Central memory CD4-positive, alpha-beta T cell (primary cell): Measurements from ENCODE around the gene WDR86.

Source experiments
- DNase-seq: peaks from one replicate; pipeline ENCODE4 v3.0.0; 2022

WDR86 gene

DNA sequence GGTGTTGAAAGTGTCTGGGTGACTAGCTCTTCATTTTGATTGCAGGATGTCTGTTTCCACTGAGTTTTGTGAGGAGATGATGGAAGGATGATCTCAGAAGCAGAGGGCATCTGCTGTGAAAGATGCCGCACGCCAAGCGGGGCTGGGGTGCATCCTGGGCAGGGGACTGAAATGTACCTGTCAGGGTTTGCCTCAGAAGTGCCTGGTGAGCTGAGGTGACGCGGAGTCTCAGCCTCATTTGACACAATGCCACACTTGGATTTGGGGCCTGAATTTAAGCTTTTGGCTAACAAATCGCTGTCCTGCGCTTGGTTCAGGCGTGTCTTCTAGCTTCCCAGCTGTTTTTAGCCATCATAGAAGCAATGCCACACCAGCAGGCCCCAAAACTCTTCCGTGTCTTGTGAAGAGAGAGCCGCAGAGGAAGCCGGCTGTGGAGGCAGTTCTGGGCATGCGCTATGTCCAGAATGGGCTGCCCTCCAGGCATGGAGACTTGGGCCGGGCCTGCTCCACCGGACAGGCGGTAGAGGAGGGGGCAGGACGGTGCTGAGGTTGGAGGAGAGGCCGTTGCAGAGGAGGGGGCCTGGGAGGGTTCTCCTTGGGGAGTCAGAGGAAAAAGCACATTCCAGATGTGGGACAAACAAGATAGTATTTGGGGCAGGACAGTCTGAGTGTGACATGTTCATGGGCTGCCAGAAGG is 31.2 kb downstream of the WDR86 start:
- no peak for DNase-seq

DNA sequence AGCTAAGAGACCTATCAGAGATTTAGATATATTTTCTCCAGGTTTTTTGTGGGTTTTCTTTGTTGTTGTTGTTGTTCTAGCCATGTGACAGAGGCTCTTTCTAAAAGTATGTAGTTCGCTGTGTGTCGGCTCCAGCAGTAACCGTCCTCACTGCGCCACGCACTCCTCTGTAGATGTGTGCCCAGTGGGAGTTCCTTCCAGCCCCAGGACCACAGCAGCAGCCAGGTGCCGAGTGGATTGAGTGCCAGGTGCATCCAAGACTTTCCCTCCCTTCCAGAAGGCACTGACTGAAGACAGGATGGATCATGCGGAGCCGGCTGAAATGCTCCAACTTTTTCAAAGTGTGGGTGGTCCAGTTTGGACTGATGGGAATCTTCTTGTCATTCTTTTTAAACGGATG is 31.8 kb downstream of the WDR86 start:
- DNase-seq = no peak

DNA sequence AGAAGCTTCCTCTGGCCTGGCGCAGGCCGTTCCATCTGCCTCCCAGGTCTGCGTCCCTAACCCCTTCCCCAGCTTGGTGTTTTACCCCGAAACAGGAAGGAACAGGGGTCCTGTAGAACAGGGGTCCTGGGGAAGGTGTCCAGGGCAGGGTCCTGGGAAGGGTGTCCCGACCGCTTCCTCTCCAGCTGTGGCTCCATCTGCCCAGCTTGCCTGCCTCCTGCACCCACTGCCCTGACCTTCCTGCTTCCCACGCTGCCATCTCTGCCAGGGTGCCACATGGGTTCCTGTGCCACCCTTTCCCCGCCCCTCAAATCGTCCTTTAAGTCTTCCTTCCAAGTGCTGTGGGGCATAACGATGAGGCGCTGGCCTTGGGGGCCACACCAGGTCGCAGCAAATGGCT is 32.4 kb downstream of the WDR86 start:
- DNase-seq = no peak

DNA sequence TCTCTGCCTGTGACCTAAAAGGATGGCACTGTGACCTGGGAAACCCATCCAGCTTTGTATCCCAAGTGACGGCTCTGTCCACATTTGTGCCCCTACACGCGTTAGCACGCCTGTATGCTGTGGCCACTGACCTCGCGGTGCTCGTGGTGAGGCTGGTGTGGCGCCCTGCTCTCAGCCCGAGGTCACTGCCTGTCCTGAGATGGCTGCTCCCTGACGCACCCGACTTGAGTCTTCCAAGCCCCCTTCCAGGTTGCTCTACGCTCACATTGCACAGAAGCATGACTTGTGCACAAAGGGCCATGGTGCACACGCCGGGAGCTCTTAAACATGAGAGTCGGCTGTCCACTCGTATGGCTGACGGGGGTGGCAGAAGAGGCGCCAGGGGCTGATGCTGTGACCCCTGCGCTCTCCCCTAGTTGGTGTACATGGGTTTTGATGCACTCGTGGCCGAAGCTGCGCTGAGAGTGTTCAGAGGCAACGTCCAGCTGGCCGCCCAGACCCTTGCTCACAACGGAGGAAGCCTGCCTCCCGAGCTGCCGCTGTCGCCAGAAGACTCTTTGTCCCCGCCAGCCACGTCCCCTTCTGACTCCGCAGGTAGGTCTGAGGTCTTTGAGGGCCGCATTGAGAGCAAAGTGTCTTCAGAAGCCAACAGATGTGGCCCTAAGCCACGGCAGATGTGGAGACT is 33.5 kb downstream of the WDR86 start:
- DNase-seq = no peak

DNA sequence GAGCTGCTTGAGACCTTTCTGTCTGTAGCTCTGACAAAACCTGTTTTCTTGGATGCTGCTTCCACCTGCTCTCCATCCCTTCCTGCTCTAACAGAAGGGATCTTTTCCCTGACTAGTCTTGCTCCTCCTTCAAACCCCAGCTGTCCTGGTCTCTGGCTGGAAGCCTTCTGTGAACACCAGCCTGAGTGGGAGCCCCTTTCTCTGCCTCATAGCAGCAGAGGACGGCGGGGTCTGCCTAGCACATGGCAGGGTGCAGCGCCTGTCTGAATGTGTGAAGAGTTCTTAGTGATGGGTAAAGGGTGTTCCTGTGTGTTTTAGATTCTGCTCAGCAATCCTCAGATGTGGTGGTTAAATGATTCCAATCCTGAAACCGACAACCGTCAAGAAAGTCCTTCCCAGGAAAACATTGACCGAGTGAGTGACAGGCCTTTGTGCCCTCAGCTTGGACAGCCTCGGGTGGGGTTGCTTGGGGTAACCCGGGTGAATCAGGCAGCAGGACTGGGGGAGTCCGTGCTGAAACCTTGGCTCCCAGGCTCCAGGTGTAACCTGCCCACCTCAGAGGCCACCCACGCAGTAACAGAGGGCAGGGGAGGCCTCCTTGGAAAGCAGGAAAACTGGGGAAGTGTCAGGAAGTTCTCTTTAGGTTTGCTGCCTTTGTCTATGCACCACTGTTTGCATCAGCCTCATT is 34.2 kb downstream of the WDR86 start:
- no peak for DNase-seq

DNA sequence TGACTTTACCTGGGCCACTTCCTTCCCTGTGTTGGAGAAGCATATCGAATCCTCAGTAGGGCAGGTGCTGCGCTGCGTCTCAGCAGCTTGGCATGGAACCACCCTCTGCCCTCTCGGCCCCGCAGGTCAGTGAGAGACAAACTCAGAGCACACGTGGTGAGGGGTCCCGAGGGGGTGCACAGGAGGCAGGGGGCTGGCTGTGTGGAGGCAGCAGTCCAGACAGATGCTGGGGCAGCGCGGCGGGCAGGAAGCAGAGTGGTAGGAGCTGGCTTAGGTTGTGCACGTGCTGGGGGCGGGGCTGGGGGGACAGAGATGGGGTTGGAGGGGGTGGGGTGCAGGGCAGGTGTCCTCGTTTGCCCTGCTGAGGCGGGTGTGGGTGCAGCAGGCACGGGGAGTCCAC is 35.1 kb downstream of the WDR86 start:
- no peak for DNase-seq

DNA sequence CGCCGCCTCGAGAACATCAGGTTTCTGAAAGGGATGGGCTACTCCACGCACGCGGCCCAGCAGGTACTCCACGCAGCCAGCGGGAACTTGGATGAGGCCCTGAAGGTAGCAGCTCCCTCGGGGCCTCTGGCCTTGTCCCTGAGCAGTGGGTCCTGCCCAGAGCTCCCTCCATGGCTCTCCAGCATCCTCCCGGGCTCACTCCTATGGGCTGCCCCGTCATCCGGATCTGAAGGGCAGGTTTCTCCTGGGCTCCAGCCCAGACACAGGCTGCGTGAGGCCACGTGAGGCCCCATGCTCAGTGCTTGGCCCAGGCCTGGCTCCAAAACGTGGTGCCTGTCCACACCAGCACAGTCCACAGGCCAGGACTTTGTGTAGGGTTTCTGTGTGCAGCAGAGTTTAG is 35.7 kb downstream of the WDR86 start:
- DNase-seq = no peak

DNA sequence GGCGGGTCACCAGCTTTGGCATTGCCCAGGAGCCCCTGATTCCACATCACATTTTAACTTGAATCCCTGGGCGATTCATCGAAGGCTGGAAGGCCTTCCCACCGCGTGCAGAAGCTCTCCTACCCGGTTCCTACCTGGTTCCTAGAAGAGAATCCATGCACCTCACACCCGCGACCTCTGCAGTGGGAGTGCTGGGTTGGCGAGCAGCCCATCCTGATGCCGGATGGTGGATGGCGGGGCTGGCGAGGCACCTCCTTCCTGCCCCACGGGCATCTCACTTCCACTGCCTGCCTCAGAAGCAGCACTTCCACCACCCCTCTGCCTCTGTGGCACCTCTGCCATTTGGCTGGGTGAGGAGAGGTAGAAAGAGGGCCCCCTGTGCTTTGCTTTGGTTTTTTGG is 36.2 kb downstream of the WDR86 start:
- no peak for DNase-seq

DNA sequence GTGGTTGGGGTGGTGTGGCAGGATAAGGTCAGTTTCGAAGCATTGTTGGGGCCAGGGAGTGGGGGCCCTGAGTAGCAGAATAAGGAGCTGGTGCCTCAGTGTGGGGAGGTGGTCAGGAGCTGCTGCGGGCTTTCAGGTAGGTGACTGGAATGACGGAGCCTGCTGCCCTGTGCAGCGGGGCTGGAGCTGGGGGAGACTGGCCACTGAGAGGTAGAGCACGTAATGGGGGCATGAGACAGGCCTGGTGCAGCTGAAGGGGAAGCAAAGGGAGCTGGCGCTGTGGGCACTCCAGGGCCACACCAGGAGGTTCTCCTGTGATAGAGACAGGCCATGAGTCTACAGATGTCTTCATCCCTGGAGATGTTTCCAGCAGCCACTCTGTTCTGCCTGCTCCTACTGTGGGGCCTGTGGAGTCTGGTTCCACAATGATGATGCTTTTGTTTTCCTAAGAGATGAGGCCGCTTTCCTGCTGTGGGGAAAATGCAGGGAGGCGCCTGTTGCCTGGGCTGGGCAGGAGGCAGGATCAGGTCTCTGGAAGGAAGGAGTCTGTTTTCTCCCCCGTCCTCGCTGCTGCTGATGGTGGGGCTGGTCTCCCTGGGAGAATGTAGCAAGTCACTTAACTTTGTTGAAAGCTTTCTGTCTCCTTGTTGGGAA is 37.1 kb downstream of the WDR86 start:
- DNase-seq = no peak

DNA sequence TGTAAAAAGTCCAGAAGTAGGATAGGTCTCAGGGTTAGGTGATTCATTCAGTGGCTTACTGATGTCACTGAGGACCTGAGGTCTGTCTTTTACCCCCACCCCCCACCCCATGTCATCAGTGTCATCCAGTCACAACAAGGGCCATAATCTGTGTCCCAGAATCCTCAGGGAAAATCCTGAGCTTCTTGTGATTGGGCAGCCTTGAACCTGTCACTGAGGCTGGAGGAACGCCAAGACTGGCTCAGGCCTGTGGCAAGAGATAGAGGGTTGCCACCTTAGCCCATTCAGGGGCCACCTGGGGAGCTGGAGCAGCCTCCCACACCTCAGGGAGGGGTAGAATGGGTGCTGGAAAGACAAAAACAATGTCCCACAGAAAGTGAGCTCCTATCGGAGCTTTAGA is 38.6 kb downstream of the WDR86 start:
- DNase-seq = no peak

DNA sequence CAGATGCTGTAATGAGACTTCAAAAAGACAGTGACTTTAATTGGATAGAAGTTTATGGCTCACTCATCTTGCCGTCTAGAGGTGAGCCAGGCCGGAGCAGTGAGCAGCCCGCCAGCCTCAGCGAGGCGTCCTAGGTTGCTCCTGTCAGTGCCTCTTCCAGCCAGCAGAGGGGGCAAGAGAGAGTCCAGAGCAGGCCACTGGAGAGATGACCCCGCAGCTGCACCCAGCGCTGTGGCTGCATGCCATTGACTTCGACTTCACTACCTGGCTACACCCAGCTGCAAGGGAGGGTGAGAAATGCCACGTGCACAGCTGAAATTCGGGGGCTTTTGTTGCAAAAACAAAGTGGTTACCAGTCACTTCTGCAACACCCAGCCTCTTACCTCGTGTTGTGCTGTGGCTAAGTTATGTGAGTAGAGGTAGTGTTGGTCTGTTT is 41.7 kb downstream of the WDR86 start:
- peak; percentile 70 for DNase-seq

DNA sequence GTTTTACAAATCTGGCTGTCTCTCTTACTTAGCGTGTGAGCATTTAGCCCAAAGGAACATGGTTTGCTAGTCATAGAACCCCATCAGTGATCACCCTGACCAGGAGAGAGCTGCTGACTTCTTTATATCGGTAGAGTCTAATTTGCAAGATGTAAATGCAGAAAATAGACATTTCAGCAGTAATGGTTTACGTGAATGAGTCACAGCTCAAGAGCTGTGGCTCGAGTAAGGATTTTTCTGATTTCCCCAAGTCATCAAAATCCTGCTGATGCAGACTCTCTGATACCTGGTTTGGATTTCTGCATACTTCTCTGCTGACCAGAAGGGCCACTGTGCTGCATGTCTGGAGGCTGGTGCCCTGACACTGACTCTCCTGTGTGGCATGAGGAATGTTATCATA is 42.6 kb downstream of the WDR86 start:
- DNase-seq = no peak

DNA sequence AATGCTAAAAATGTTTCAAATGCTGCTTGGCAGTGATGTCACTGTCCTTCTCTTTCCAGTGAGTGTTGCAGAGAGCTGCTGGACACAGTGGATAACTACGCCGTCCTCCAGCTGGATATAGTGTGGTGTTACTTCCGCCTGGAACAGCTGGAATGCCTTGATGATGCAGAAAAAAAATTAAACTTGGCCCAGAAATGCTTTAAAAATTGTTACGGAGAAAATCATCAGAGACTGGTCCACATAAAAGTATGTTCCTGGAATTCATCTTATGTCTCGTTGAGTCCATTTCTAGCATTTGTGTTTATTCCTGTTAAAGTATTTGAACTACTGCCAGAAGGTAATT is 43.0 kb downstream of the WDR86 start:
- DNase-seq = no peak

DNA sequence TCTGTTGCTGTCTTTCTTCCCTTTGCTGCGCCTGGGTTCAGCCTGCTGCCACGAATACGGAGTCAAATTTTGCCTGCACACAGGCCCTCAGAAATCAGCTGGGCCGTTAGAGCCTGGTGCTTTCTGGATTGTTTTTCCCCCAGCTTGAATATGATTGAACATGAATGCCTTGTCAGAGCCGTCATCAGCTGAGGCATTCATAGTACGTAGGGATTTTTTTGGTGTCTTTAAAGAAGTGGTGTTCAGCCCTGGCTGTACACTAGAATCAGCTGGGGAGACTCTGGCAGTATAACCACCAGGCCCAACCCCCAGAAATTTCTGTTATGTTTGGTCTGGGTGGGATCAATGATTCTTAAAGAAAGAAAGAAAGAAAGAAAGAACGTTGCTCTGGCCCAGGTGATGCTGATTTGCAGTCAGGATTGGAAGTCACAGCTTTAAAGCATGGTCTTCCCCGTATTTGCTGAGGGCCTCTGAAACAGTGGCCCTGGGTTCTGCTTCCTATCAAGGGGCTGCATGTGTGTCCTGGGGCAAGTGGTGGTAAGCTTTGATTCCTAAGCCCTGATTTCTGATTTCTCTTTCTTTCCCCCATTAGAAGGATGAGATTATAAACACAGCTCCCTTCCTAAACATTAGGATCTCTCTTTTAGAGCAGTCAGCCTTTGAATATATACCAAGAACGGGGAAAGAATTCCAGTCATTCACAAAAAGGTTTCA is 43.5 kb downstream of the WDR86 start:
- no peak for DNase-seq

DNA sequence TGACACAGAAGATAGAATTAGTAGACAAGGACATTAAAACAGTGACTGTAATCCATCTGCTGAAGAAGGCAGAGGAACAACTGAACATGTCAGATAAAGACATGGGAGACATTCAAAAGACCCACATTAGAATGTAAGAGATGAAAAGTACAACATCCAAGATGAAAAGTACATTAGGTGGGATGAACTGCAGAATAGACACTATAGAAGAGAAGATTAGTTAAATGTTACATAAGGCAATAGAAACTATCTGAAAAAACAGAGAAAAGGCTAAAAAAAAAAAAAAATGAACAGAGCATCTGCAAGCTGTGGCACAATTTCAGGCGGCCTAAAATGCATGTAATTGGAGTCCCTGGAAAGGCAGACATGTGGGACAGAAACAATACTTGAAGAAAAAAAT is 46.7 kb downstream of the WDR86 start:
- DNase-seq = no peak

DNA sequence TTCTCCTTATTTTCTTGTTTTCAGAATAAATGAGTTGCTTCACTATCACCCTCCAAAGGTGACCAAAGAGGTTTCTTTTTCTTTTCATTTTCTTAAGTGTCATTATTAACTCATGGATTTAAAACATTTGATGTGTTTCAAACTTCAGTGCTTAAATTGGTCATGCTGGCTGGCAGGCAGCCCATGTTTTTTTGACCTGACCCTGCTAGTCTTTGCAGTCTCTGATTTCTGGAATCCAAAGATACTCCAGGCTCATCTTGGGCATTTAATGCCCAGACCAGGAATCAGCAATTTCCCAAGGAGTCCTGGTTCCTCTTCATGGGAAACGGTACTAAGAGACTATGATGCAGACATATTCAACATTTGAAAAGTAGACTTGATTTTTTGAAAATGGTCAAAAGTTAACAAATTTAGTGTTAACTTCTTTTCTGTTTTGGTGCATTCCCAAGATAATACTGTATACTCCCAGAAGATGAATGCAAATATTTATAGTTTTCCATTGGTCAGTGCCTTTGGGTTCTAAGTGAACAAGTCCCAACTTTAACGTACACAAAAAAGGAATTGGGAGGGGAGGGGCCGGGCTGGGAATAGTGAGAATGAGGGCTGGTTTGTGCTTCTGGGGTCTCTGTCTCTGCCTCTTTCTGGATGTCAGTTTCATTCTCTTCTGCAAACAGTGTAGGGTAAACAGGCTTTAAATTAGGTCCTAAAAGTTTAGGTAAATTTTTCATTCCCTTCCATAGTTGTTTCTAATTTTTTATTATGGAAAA is 48.5 kb downstream of the WDR86 start:
- DNase-seq = no peak

DNA sequence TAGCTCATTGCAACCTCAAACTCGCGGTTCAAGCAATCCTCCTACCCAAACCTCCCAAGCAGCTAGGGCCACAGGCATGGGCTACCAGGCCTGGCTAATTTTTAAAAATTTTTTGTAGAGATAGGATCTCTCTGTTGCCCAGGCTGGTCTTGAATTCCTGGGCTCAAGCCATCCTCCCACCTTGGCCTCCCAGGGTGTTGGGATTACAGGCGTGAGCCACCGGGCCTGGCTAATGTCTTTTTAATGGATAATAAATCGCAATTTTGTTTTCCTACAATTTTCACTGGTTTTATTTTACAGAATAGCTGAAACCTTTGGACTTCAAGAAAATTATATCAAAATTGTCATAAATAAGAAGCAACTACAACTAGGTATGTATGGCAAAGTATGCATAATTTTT is 57.3 kb downstream of the WDR86 start:
- no peak for DNase-seq

DNA sequence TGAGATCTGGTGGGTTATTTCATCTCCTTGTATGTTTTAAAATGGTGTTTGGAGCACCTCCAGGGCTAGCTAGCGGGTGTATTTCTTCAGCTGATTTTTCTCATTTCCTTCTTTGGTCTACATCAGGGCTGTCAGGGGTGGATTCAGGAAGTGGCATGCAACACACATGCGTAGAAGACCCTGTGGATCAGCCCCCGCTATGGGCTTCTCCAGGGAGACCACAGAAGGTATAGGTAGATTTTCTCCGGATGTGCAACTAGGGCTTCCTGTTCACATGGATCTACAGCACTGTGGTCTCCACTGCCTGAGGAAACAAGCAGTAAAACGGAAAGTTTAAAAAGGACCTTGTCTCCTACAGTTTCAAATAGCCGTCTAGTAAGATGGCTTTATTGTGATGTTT is 57.9 kb downstream of the WDR86 start:
- DNase-seq = peak; percentile 86

DNA sequence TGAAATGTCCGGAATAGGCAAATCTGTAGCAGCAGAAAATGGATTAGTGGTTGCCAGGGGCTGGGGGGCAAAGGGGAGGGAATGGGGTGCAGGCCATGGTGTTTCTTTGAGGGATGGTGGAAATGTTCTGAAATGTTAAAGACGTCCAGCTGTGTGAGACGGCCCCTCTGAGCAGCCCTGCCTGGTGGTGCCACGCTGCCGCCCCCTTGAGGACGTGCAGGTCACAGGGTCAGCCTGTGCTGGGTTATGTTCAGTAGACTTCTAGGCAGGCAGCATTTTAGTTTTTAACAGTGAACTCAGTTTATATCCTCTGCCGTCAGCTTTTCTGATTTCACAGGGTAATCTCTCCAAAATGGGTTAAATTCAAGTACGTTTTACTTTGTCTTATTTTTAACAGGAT is 58.8 kb downstream of the WDR86 start:
- DNase-seq = no peak

DNA sequence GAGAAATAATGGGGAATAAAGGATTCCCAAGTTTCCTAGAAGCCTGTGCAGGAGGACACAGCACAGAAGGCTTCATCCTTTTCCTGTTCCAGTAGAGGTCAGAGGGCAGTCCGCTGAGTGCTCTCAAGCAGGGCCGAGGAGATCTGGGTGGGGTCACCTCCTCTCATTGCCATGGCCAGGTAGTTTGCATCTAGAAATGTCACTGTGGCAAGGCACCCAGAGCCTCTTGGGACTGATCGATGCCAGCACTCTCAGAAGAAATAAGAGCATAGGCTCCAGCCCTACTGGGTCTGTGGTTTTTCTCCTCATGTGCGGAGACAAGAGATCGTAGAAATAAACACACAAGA is 60.4 kb downstream of the WDR86 start:
- DNase-seq = no peak

DNA sequence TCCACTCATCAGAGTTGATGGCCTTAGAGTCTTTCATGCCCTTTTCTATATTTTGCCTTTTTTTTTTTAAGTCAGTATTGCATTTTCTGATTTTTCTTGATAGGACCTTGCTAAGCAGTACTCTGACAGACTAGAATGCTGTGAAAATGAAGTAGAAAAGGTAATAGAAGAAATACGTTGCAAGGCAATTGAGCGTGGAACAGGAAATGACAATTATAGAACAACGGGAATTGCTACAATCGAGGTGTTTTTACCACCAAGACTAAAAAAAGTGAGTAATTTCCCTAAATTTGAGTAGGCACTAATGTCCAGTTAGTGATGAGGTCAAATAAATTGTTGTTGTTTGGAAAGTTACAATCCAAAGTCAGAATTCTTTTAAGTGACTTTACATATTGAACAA is 60.9 kb downstream of the WDR86 start:
- no peak for DNase-seq

DNA sequence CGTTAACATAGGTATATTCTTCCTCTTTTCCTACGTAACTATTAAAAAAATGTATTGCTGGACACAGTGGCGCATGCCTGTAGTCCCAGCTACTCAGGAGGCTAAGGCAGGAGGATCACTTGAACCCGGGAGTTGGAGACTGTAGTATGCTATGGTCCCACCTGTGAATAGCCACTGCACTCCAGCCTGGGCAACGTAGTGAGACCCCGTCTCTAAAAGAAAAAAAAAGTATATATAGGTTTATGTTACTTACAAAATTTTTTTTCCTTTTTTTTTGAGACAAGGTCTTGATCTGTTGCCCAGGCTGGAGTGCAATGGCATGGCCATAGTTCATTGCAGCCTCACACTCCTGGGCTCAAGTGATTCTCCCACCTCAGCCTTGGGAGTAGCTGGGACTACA is 62.6 kb downstream of the WDR86 start:
- no peak for DNase-seq

DNA sequence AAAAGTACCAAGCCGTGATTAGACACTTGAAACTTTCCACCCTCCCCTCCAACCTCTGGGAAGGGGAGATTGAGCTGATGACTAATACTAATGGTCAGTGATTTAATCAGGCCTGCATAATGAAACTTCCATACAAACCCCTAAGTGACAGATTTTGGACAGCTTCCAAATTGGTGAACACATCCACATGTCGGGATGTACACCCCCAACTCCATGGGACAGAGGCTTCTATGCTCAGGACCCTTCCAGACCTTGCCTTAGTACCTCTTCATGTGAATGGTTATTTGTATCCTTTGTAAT is 63.4 kb downstream of the WDR86 start:
- DNase-seq = no peak
